Measurements from ENCODE around the gene PEX6.
A peak's percentile ranks its signal among the peaks of the same experiment; 100 is the strongest.
"Not testable (repeated sequence)": the region's sequence is repeated elsewhere in the genome, so short reads cannot be mapped to it uniquely, and the experiment has no call there.

The PEX6 gene

DNA sequence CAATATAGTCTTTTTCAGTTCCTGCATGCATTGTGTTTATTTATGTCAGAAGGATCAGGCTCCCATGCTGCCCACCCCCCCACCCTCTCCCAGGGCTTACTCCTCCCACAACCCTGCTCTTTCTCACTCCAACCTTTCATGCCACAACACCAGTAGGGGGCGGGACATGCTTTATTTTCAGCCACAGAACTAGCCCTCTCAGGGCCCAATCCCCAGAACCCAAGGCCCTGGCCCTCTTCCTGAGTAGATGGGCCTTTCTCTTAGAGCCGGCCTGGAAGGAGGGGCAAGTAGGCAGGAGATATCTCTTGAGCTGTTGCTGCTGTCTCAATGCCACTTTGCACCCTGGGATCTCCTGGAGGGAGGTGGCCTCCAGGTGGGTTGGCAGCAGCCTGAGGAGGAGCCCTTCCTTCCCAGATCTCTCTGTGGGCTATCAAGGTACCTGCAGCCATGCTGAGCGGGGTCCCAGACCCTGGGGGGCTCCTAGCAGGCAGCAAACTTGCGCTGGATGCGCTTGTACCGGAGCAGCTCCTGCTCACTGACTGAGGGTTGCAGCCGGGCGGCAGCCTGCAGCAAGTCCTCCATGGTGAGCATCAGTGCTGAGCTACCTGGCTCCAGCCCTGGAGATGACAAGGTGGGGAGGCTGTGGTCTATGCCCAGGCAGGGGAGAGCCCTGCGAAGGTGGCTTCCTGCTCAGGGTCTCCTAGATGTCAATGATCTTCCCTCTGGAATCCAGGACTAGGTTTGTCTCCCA, 15.0 kb downstream of the PEX6 start:
- DNase-seq, result no peak

DNA sequence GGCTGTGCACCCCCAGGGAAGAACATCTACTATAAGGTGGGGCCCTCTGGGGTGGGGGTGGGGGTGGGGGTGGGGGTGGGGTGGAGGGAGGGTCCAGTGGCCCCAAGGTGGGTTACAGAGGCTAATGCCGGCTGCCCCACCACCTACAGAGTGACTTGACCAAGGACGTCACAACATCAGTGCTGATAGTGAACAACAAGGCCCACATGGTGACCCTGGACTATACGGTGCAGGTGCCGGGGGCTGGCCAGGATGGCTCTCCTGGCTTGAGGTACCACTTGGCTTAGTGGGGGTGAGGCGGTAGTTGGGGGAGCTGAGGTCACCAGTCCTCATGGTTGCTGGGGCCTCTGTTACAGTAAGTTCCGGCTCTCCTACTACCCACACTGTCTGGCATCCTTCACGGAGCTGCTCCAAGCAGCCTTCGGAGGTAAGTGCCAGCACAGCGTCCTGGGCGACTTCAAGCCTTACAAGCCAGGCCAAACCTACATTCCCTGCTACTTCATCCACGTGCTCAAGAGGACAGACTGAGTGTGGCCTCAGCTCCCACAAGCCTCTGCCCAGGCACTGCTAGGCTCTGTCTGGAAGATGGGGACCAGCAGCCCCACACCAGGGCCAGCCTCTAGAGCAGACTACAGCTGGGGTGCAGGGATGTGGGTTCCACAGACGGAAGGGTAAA, 15.7 kb downstream of the PEX6 start:
- no peak for DNase-seq

DNA sequence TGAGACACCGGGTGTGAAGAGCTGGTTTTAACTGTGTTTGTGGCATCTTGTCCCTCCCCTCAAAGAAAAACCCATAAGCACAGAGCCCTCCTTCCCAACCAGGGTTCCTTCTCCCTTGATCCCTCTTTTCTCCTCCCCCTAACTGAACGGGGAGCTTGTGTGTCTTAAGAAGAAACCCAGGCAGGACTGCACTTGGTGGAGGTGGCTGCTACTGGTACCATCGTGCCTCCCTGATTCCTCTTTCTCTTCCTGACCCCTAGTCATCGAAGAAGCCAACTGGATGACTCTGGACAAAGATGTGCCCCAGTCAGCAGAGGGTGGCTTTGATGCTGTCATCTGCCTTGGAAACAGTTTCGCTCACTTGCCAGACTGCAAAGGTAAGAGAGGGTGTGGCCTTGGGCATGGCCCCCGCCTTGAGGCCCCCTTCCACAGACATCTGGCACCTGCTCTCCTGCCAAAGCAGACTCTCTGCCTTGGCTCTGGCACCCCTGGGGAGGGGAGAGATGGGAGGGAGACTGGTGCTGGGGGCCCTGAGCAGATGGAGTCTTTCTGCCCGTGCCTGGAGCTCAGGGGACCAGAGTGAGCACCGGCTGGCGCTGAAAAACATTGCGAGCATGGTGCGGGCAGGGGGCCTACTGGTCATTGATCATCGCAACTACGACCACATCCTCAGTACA, 16.3 kb downstream of the PEX6 start:
- DNase-seq, result no peak

DNA sequence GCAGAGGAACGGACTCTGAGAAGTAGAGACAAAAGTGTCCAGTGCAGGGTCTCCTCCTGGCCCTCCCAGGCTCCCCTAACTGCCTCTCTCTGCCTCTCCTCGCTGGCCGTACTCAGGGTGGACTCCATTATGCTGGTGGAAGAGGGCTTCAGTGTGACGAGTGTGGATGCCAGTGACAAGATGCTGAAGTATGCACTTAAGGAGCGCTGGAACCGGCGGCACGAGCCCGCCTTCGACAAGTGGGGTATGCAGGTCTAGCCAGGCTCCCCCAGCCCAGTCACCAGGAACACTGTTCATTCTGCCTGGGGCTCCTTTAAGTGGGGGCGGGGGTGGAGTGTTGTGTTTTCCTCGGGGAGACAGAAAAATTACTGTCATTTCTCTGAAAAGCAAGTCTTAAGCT, 16.9 kb downstream of the PEX6 start:
- DNase-seq, result no peak

DNA sequence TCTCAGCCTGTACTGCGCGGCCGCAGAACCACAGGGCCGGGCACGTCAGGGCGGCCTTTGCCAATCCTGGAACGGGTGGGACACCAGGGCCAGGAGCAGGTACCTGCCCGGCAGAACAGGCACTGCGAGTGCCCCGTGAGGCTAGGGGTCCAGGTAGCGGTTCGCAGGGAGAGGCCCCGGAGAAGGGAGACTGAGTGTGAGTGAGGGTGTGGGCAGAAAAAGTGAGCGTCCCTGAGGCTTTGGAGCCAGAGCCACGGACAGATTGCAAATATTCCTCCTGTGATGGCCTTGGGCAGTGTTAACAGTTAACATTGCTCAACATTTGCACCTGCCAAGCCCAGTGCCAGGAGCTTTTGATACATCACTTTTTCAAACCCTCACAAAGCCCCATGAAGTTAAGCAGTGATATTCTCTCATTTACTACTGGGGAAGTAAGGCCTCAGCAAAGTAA, 17.9 kb downstream of the PEX6 start:
- DNase-seq, result no peak

DNA sequence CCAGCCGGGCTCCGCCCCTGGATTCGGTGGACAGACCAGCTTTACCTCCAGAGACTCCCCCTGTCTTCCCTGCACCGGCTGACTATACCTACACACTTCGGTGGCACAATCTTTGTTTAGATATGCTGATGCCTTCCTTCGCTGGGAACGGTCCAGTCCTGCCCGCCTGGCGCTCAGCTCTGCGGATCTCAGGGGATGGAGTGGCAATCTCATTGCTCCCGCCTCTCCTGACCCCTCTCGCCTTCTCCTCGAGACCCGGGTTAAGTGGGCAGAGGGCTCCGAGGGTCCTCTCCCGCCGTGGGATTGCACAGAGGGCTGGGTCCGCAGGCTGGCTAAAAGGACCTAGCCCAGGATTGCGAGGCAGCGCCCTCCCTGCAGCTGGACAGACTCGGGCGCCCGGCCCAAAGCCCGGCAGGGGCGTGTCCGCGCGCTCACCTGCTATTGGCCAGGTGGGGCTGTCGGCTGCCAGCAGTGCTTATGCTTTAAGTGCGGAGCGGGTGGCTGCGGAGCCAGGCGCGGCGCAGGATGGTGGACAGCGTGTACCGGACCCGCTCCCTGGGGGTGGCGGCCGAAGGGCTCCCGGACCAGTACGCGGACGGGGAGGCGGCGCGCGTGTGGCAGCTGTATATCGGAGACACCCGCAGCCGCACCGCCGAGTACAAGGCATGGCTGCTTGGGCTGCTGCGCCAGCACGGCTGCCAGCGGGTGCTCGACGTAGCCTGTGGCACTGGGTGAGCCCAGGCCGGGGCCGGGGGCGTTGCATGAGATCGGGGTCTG, 18.6 kb downstream of the PEX6 start, which contains the start of gene GNMT:
Gene GNMT (plus strand): TSS at position 512 of the 777 bp plus-strand sequence. CDS start 14 bp downstream, at position 526.
- DNase-seq, result peak; percentile 20

DNA sequence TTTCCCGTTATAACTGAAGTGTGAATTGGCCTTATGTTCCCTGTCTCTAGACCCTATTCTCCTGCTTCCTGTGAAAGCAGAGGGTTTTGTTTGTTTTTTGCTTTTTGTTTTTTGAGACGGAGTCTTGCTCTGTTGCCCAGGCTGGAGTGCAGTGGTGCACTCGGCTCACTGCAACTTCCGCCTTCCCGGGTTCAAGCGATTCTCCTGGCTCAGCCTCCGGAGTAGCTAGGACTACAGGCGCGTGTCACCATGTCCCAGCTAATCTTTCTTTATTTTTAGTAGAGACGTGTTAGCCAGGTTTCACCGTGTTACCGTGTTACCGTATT, 19.1 kb downstream of the PEX6 start:
- no peak for DNase-seq

DNA sequence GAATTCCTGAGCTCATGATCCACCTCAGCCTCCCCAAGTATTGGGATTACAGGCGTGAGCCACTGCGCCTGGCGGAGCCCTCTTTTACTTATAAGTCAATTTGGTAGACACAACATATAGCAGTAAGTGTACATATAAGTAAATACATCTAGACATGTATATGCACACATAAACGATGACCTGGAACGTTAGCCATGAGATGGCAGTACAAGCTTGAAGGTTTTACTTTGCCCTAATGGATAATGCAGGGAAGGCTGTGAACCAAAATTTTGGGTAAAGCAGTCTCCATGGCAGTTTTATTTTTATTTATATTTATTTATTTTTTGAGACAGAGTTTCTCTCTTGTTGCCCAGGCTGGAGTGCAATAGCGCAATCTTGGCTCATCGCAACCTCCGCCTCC, 20.9 kb downstream of the PEX6 start:
- DNase-seq, result no peak

DNA sequence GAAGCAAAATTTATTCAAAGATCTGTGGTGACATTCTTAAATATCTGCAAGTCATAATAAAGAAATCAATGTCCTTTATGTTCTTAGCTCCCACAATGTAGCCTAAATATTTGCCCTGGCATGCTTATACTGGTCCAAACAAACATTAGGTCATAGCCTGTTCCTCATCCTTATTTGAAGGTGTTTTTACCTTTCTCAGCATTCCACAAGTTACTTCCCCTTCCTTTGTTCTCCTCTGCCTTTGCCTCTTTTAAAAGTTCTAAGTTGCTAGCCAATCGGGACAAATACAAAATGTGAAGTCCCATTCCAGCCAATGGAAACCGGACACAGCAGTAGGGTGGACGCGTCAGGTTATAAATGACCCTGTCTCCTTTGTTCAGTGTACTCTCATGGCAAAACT, 24.6 kb downstream of the PEX6 start:
- DNase-seq, result not testable (repeated sequence)

DNA sequence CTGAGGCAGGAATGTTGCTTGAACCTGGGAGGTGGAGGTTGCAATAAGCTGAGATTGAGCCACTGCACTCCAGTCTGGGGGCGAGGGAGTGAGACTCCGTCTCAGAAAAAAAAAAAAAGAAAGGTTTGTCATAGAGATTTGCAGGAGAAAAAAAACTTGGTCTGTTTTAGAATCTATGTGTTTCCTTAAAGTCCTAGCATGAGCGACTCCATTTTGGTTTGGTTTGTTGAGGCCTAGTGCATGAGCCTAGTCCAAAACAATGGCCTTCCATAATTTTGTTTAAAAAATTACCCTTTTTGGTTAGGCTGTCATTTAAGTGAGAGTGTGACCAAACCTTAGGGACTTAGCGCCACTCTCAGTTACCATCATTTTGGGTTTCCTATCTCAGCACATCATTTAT, 26.6 kb downstream of the PEX6 start:
- no peak for DNase-seq

DNA sequence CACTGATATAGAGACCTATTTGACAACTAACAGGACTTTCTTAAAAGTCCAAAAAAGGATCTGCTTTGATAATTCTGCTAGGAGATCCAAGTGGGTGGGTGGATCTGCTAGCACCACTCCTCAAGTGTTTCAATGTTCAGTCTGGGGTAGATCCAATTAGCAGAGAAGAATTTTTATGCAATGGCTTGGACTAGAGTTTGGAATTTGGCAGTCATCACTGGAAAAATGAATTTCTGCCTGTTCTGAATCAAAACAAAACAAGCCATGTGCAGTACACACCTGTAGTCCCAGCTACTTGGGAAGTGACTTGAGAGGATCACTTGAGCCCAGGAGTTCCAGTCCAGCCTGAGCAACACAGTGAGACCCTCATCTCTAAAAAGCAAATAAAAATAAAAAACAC, 31.0 kb downstream of the PEX6 start:
- DNase-seq, result no peak

DNA sequence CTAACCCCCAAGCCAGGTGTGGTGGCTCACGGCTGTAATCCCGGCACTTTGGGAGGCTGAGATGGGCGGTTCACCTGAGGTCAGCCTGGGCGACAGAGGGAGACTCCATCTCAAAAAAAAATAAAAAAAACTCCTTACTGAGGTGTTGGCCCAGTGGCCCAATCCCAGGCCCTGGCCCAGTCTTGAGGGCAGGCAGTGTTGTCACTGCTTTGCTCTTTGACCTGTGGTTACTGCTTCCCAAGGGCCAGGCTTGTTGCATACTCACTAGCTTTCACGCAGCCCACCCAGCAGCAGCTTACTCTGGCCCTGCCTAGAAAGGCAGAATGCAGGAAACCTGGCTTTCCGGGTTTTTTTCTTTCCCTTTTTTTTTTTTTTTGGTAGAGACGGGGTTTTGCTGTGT, 36.5 kb downstream of the PEX6 start:
- DNase-seq, result no peak

DNA sequence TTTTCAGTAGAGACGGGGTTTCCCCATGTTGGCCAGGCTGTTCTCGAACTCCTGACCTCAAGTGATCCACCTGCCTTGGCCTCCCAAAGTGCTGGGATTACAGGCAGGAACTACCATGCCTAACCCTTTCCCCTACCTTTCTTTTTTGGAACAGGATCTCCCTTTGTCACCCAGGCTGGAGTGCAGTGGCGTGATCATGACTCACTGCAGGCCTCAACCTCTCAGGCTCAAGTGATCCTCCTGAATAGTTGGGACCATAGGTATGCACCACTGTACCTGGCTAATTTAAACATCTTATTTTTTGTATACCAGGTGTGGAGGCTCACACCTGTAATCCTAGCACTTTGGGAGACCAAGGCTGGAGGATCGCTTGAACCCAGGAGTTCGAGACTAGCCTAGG, 37.6 kb downstream of the PEX6 start:
- DNase-seq, result not testable (repeated sequence)

DNA sequence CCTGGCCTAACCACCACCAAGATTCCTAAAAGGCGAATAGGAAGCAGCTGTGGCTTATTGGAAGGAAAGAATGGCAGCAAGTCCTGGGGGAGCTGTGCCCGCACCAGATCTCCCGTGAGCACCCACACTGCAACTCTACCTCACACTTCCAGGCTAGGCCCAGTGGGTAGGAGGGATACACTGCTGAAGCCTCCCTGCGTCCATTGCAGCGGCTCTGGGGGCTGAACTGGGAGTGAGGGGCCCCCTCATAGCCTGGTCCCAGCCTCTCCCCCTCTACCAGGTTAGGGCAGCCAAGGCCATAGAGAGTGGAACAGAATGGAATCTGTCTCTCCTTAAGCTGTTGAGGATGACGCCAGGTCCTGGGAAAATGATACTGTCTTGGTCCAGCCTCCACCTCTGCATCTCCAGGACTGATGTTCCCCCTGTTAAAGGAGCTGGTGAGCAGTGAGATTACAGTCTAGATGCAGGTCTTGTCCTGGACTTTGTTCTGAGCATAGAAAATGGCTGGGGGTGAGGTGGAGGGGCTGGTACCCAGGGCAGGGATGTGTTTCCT, 38.4 kb downstream of the PEX6 start:
- DNase-seq, result no peak

DNA sequence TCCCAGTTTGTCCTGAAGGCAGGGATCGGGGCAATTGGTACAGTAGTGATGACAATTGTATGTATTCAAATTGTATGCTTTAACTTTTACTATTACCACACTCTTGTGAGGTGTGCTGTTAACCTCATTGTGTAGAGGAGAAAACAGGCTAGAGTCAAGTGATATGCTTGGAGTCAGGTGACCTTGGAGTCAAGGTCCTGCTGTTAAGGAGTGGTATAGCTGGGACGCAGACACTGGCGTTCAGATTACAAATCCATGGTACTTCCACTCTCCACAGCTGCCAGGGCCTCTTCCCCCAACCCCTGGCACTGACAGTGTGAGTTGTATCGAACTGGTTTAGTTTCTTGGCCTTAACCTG, 39.2 kb downstream of the PEX6 start:
- no peak for DNase-seq

DNA sequence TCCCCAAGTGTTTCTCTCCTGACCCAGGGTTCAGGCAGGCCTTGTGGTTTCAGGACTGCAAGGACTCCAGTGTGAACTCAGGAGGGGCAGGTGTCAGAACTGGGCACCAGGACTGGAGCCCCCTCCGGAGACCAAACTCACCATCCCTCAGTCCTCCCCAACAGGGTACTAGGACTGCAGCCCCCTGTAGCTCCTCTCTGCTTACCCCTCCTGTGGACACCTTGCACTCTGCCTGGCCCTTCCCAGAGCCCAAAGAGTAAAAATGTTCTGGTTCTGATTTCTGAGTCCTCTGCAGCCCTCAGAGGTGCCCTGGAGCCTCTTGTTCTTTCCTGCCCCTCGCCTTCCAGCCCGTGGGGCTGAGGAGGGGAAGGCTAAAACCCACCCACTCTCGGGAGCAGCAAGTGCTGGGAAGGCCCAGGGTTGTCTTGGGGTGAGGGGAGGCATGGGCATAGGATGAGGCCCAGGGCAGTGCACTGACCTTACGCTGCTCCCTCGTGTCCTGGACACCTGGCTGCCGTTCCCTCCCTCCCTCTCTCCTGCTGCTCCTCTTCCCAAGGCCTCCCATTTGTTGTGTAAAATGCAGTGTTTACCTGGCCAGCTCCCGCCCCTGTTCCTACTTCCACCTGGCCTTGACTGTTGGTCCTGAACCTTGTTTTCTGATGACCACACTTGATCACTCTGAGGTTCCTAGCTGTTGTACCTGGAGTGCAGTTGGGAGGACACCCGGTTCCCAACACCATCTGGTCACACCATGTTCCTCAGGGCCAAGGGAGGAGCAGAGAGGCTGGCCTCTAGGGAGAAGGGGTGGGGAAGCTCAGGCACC, 39.8 kb downstream of the PEX6 start:
- DNase-seq, result no peak

DNA sequence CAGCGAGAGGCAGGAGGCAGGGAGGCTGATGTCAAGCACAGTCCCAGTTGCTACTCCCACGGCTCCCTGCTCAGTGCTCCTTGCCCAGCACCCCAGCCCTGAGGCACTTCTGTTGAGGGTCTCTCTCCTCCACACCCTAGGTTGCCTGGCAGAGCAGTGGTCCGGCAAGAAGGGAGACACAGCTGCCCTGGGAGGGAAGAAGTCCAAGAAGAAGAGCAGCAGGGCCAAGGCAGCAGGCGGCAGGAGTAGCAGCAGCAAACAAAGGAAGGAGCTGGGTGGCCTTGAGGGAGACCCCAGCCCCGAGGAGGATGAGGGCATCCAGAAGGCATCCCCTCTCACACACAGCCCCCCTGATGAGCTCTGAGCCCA, 40.6 kb downstream of the PEX6 start:
- no peak for DNase-seq

DNA sequence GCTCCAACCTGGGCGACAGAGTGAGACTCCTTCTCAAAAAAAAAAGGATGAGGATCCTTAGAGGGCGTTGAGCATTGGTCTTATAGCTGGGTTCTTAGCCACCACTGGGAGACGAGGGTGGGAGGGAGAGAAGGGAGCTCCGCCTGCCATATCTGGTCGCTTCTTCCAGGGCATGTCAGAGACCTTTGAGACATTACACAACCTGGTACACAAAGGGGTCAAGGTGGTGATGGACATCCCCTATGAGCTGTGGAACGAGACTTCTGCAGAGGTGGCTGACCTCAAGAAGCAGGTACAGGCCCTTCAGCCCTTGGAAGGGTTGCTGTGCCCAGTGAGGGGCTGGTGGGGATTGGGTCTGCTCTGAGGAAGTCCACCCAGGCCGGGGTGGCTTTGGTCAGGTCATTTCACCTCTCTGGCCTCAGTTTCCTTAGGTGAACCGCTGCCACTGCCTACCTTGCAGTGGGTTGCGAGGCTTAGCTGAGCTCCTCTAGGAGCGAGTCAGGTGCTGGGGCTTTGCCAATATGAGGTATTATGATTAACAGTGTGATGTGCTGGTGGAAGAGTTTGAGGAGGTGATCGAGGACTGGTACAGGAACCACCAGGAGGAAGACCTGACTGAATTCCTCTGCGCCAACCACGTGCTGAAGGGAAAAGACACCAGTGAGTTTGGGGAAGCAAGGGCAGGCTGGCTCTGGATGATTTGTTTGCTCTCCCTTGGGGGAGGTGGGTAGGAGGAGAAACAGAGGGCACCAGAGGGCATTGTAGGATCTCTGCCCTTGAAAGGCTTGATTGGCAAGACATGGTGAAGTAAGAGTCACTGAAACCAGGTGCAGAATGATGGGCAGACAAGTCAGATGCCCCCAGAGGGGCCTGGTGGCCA, 41.2 kb downstream of the PEX6 start:
- no peak for DNase-seq

DNA sequence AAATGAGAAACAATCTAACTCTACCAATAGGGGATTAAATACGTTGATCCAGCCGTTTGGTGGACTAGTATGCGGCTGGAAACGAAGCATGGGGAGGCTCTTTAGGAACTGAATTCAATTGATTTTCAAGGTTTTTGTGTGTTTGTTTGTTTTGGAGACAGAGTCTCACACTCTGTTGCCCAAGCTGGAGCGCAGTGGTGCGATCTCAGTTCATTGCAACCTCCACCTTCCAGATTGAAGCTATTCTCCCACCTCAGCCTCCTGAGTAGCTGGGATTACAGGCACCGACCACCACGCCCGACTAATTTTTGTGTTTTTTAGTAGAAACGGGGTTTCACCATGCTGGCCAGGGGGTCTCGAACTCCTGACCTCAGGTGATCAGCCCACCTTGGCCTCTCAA, 42.6 kb downstream of the PEX6 start:
- no peak for DNase-seq

DNA sequence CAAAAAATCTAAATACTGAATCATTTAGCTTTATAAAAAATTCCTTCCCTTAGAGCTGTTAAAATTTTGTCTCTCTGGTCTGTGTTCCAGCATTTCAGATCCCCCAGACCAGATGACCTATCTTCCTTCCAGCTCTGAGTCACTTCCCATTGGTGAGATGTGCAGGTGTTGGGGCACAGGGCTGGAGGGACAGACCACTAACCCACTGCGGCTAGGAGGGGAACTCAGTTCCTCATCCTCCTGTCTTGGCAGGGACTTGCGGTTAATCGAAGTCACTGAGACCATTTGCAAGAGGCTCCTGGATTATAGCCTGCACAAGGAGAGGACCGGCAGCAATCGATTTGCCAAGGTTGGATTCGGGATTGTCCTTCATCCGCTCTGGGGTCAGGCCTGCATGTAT, 43.7 kb downstream of the PEX6 start:
- no peak for DNase-seq

DNA sequence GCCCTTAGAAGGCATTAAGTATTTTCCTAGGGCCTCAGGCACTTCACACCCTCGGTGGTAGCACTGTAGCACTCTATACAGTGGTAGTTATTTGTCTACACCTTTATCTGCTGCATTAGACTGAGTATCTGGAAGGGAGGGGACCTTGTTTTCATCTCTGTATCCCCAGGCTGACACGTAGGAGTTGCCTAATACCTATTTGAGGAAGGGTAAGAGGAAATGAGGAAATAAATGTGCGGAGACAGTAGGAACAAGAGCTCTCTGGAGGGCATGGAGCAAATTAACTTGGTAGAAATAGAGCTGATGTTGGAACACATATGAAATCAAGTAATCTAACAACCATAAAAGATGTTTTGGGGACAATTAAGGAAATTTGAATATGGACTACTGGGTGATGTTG, 45.8 kb downstream of the PEX6 start:
- DNase-seq, result no peak

Data from activated gamma-delta T cell (primary cell).